ENCODE data around the gene SRGAP1.
A peak's percentile ranks its signal among the peaks of the same experiment; 100 is the strongest.

SRGAP1 gene

GRCh38 chr12:64170024-64170423 lies 325.5 kb downstream of the SRGAP1 start:
- Mint-ChIP-seq H3K36me3 (ENCODE audit: low read depth) (no peaks in the 10 kb centered on the region), H3K27me3 (ENCODE audit: low read depth) (no peaks in the 10 kb centered on the region), H3K4me1 (no peaks in the 10 kb centered on the region), H3K4me3 (no peak overlapping the region), H3K27ac (no peak overlapping the region), H3K9me3 (peaks cover 8% of the 10 kb centered on the region)
- TF ChIP-seq CTCF (IDR thresholded peaks at IDR 0.05; ENCODE audit: unreplicated experiment in 3 of 3) = no peak

DNA sequence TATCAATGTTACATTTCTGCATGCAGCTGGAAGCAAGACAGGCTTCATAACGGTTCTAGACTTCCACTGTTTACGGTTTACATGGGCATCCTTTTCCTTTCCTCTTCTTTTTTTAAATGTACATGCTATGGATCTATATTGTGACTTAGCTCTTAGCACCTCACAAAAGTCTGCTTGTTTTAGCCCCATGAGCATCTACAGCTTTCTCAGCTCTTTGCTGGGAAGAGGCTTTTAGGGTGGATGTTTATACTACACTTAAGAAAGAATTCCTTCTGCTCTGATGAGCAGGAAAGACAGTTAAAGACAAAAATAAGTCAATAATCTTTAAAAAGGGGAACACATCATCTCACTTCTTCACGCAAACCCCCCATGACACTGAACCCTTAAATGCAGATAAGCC lies 326.2 kb downstream of the SRGAP1 start:
- H3K36me3 Mint-ChIP-seq (ENCODE audit: low read depth) = no peaks in the 10 kb centered on the region
- TF ChIP-seq CTCF (IDR thresholded peaks at IDR 0.05; ENCODE audit: unreplicated experiment in 3 of 3) = no peak
- H3K9me3 Mint-ChIP-seq = peaks cover 4% of the 10 kb centered on the region
- H3K4me3 Mint-ChIP-seq = no peak overlapping the region
- H3K27me3 Mint-ChIP-seq (ENCODE audit: low read depth) = no peaks in the 10 kb centered on the region
- no peaks in the 10 kb centered on the region for H3K4me1 Mint-ChIP-seq
- peak overlapping the region in 1 of 3 experiments; percentile 7 for H3K27ac Mint-ChIP-seq

GRCh38 chr12:64171715-64172114 lies 327.2 kb downstream of the SRGAP1 start:
- Mint-ChIP-seq H3K27ac (no peak overlapping the region), H3K27me3 (ENCODE audit: low read depth) (no peaks in the 10 kb centered on the region), H3K9me3 (no peaks in the 10 kb centered on the region), H3K36me3 (ENCODE audit: low read depth) (no peaks in the 10 kb centered on the region), H3K4me1 (no peaks in the 10 kb centered on the region), H3K4me3 (no peak overlapping the region)
- no peak for TF ChIP-seq CTCF (IDR thresholded peaks at IDR 0.05; ENCODE audit: unreplicated experiment in 3 of 3)

DNA sequence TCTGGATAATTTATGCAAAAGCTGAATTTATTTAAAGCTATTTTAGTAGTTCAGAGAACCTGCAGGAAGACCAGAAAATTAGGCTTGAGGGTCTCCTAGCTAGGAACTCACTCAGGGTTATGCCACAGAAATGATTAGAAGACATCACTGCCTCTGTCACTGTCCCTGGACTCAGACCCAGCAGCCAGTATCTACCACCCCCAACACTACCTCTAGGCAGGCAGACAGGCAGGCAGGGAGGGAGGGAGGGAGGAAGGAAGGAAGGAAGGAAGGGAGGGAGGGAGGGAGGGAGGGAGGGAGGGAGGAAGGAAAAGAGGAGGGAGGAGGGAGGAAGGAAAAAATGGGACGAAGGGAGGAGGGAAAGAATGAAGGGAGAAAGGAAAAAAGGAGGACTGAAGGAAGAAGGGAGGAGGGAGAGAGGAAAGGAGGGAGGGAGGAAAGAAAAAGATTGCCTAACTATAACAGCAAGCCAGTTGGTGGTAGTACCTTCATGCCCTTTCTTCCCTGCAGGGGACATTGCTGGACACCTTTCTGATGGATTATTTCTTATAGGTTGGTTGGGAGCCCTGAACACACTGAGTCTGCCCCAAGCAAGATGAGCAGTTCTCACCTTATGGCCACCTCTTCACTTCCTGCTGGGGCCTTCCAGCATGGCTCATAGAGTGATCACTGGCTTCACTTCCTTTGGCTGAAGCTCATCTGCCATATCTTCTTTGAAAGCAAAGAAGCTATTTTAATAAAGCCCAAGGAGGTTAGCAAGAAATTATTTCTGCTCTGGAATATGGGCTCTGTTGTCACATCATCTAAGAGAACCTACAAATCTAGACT lies 327.9 kb downstream of the SRGAP1 start:
- Mint-ChIP-seq H3K36me3 (ENCODE audit: low read depth) (no peaks in the 10 kb centered on the region), H3K4me3 (no peak overlapping the region), H3K27me3 (ENCODE audit: low read depth) (no peaks in the 10 kb centered on the region), H3K9me3 (no peaks in the 10 kb centered on the region), H3K4me1 (no peaks in the 10 kb centered on the region), H3K27ac (no peak overlapping the region)
- no peak for TF ChIP-seq CTCF (IDR thresholded peaks at IDR 0.05; ENCODE audit: unreplicated experiment in 3 of 3)

GRCh38 chr12:64173456-64173855 lies 329.0 kb downstream of the SRGAP1 start:
- H3K27me3 Mint-ChIP-seq (ENCODE audit: low read depth) = no peaks in the 10 kb centered on the region
- peaks cover 6% of the 10 kb centered on the region for H3K4me1 Mint-ChIP-seq
- no peak for TF ChIP-seq CTCF (IDR thresholded peaks at IDR 0.05; ENCODE audit: unreplicated experiment in 3 of 3)
- no peak overlapping the region for H3K27ac Mint-ChIP-seq
- no peaks in the 10 kb centered on the region for H3K9me3 Mint-ChIP-seq
- H3K4me3 Mint-ChIP-seq = no peak overlapping the region
- H3K36me3 Mint-ChIP-seq (ENCODE audit: low read depth) = no peaks in the 10 kb centered on the region

Measured in nephron (organoid).